Thyroid gland (tissue), 4 donors: Measurements from ENCODE around the gene SGPP1. TPM values are rescaled to one million over a fixed set of nuclear protein-coding genes. Genes with fewer than 3 reads are reported as not detected.
"Not testable (repeated sequence)": the region's sequence is repeated elsewhere in the genome, so short reads cannot be mapped to it uniquely, and the experiment has no call there.

Experiments
- DNase-seq, 2 donors: peaks; one replicate each; pipeline ENCODE4 v3.0.0-alpha.2; 2019
- H3K27ac ChIP-seq, 3 donors: fragments of 200-600 bp; sonication (generic); 1 replicate in 2 of 3; 2 replicates in 1 of 3; pipeline ENCODE4 v1.5.1; 2016 to 2019; ENCODE audit warnings: mild to moderate bottlenecking in 1 of 3, moderate library complexity in 1 of 3
- H3K27me3 ChIP-seq: fragments of 200-600 bp; sonication (generic); one replicate; pipeline ENCODE4 v1.5.1; 2019
- H3K36me3 ChIP-seq, 2 donors: fragments of 200-600 bp; sonication (generic); one replicate each; pipeline ENCODE4 v1.5.1; 2016 to 2019
- H3K4me1 ChIP-seq, 2 donors: fragments of 200-600 bp; sonication (generic); one replicate each; pipeline ENCODE4 v1.5.1; 2017 to 2019
- H3K4me3 ChIP-seq, 3 donors: fragments of 200-600 bp; sonication (generic); replicated peaks in 1 of 3; 1 replicate in 2 of 3; 2 replicates in 1 of 3; pipeline ENCODE4 v1.5.1; 2016; ENCODE audit warnings: mild to moderate bottlenecking in 1 of 3
- H3K9me3 ChIP-seq: fragments of 200-600 bp; sonication (generic); one replicate; pipeline ENCODE4 v1.5.1; 2017
- POLR2A ChIP-seq, 2 donors: fragments of 450-650 bp; IDR thresholded peaks; one replicate each; pipeline ENCODE4 v1.6.1; 2017; ENCODE audit warnings: antibody characterized with exemption in 2 of 2, mild to moderate bottlenecking in 2 of 2, moderate library complexity in 1 of 2
- WGBS, 2 donors: methylation state at CpG; one replicate each; pipeline ENCODE4 v1.1.5; 2017; 5-methylcytosine and 5-hydroxymethylcytosine counted together
- intact Hi-C: fragments of 100-400 bp; cut with DNase I; formaldehyde crosslinking; loops from one replicate; pipeline ENCODE4 v1.15.1; 2023
- total RNA-seq, 4 donors: library from RNA; depleted of rRNA; stranded (reverse); fragments of >200 nt; gene quantifications; one replicate each; pipeline ENCODE4 v1.2.3, GENCODE V29; 2016
- TF ChIP-seq, protein P1 (sequence below), 6 experiments: fragments of 200-600 bp in 3 of 6; fragments of 450-650 bp in 3 of 6; sonication (generic) in 3 of 6; IDR thresholded peaks; one replicate each; pipeline ENCODE4 v1.5.1; 2016 to 2019; ENCODE audit warnings: antibody characterized with exemption in 6 of 6, mild to moderate bottlenecking in 2 of 6, inconsistent platforms in 1 of 6, moderate library complexity in 1 of 6

Gene SGPP1
- total RNA-seq, 4 donors from 2014 or later: 19.2 to 38.1 (median 25.7) TPM

DNA sequence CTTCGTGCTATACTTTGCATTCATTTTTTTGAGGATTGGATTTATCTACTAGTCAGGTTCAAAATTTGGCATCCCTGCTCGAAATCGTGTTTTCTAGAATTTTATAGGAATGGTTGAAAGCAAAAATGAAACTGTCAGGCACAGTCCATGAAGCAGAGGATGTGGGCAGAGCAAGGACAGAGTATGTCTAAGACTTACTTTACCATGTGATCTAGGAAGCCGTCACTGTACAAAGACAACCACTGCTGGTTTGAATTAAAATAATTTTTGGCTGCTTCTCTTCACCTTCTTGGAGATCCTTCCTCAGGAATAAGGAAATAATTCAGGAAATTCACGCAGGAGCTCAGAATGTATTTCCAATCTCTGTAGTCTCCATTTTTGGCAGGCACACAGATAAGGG, 31.6 kb upstream of the SGPP1 start:
- no peaks in the 10 kb centered on the region for H3K27me3 ChIP-seq
- no peak overlapping the region for H3K4me3 ChIP-seq
- no peaks in the 10 kb centered on the region for H3K9me3 ChIP-seq
- no peak for DNase-seq
- no peaks in the 10 kb centered on the region for H3K36me3 ChIP-seq
- WGBS, 2 donors: 63 to 68% methylated on average over 5 of the region's 5 CpGs
- TF ChIP-seq POLR2A (IDR thresholded peaks at IDR 0.05): no peak
- TF ChIP-seq, protein P1, sequence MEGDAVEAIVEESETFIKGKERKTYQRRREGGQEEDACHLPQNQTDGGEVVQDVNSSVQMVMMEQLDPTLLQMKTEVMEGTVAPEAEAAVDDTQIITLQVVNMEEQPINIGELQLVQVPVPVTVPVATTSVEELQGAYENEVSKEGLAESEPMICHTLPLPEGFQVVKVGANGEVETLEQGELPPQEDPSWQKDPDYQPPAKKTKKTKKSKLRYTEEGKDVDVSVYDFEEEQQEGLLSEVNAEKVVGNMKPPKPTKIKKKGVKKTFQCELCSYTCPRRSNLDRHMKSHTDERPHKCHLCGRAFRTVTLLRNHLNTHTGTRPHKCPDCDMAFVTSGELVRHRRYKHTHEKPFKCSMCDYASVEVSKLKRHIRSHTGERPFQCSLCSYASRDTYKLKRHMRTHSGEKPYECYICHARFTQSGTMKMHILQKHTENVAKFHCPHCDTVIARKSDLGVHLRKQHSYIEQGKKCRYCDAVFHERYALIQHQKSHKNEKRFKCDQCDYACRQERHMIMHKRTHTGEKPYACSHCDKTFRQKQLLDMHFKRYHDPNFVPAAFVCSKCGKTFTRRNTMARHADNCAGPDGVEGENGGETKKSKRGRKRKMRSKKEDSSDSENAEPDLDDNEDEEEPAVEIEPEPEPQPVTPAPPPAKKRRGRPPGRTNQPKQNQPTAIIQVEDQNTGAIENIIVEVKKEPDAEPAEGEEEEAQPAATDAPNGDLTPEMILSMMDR (IDR thresholded peaks at IDR 0.05): no peak
- no peaks in the 10 kb centered on the region for H3K4me1 ChIP-seq
- H3K27ac ChIP-seq: no peak overlapping the region
- intact Hi-C loops: no loop called here

DNA sequence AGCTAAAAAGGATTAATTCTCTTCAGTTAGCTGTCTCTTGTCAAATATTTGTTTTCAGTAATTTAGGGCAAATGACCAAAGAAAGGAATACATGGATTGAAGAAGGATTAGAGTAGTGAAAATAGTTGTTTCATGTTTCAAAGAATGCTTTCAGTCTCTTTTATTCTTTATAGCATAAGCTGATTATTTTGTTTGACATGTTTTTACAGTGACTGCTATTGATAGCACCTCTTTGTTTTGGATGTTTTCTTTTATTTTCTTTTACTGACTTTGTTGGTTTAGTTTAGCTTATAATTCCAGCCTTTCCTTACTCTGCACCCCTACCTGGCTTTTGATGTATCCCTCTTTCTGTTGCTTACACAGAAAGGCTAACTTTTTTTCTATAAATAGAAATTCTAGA, 29.3 kb upstream of the SGPP1 start:
- no peaks in the 10 kb centered on the region for H3K4me1 ChIP-seq

DNA sequence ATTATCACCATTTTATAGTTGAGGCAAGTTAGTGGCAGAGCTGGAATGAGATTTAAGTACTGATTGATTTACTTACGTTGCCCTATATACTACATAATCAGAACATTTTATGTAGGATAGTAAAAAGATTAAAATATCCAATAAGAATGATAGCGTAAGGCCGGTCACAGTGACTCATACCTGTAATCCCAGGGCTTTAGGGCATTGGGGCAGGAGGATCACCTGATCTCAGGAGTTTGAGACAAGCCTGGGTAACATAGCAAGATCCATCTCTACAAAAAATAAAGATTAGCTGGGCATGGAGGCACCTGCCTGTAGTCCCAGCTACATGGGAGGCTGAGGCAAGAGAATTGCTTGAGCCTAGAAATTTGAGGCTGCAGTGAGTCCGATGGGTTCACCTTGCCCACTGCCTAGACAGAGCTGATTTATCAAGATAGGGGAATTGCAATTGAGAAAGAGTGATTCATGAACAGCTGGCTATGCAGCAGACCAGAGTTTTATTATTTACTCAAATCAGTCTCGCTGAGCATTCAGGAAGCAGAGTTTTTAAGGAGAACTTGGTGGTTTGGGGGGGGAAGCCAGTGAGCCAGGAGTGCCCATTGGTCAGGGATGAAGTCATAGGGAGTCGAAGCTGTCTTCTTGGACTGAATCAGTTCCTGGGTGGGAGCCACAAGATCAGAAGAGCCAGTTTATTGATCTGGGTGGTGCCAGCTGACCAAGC, 24.7 kb upstream of the SGPP1 start:
- intact Hi-C loops: no loop called here
- no peak for TF ChIP-seq POLR2A (IDR thresholded peaks at IDR 0.05)
- TF ChIP-seq, protein P1 (IDR thresholded peaks at IDR 0.05): no peak
- no peak for DNase-seq
- Histone ChIP-seq H3K27me3 (no peaks in the 10 kb centered on the region), H3K4me3 (no peak overlapping the region), H3K36me3 (no peaks in the 10 kb centered on the region), H3K27ac (no peak overlapping the region), H3K9me3 (no peaks in the 10 kb centered on the region), H3K4me1 (no peaks in the 10 kb centered on the region)
- WGBS, 2 donors: 89 to 92% methylated on average over 6 of the region's 6 CpGs

More for the DNA sequence above, 29.3 kb upstream of the SGPP1 start:
- H3K27ac ChIP-seq: no peak overlapping the region
- no peak for DNase-seq
- H3K4me3 ChIP-seq: no peak overlapping the region
- H3K27me3 ChIP-seq: no peaks in the 10 kb centered on the region
- intact Hi-C loops: no loop called here
- H3K9me3 ChIP-seq: no peaks in the 10 kb centered on the region
- H3K36me3 ChIP-seq: no peaks in the 10 kb centered on the region
- TF ChIP-seq, protein P1 (IDR thresholded peaks at IDR 0.05): no peak
- no peak for TF ChIP-seq POLR2A (IDR thresholded peaks at IDR 0.05)

DNA sequence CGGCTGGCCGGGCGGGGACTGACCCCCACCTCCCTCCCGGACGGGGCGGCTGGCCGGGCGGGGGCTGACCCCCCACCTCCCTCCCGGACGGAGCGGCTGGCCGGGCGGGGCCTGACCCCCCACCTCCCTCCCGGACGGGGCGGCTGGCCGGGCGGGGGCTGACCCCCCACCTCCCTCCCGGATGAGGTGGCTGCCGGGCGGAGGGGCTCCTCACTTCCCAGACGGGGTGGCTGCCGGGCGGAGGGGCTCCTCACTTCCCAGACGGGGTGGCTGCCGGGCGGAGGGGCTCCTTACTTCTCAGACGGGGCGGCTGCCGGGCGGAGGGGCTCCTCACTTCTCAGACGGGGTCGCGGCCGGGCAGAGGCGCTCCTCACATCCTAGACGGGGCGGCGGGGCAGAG, 23.2 kb upstream of the SGPP1 start:
- H3K4me1 ChIP-seq, DNase-seq, intact Hi-C loops, H3K27ac ChIP-seq, H3K4me3 ChIP-seq, H3K27me3 ChIP-seq, H3K9me3 ChIP-seq, H3K36me3 ChIP-seq: not testable (repeated sequence)
- 89 to 99% methylated on average over 10 to 11 of the region's 39 CpGs for WGBS, 2 donors

DNA sequence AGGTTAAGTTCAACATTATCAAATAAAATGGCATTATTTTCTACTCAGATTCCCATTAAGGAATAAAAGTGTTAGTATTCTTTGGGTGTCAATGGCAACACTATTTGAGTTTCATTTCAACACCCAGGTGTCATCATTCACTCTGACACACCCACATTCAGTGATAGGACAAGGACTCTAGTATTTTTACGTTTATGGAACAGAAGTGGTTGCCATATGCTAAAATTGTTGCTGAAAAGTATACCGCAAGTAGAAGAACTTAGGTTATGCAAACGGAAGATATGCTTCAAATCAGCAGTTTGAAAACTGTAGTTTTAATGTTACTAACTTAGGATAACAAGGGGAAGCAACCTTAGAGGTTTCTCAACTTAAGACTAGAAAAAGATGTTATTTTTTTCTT, 20.0 kb upstream of the SGPP1 start:
- 76 to 85% methylated on average over 3 of the region's 3 CpGs for WGBS, 2 donors
- TF ChIP-seq POLR2A (IDR thresholded peaks at IDR 0.05): no peak
- TF ChIP-seq, protein P1 (IDR thresholded peaks at IDR 0.05): no peak
- H3K9me3 ChIP-seq: no peaks in the 10 kb centered on the region
- DNase-seq: no peak
- no peak overlapping the region for H3K4me3 ChIP-seq
- H3K27ac ChIP-seq: no peak overlapping the region
- no peaks in the 10 kb centered on the region for H3K4me1 ChIP-seq
- H3K36me3 ChIP-seq: no peaks in the 10 kb centered on the region
- intact Hi-C loops: no loop called here
- no peaks in the 10 kb centered on the region for H3K27me3 ChIP-seq
